Measurements from ENCODE around the gene CAMKK1. TPM values are rescaled to one million over a fixed set of nuclear protein-coding genes. Genes with fewer than 3 reads are reported as not detected.
A peak's percentile ranks its signal among the peaks of the same experiment; 100 is the strongest.
"Not testable (repeated sequence)": the region's sequence is repeated elsewhere in the genome, so short reads cannot be mapped to it uniquely, and the experiment has no call there.

The CAMKK1 gene
- total RNA-seq, 1 donor from 2014 or later = 3.8 TPM

- Histone ChIP-seq H3K4me2 (ENCODE audit: low read length) (peak overlapping the region; percentile 96), H3K4me3 (ENCODE audit: insufficient read depth, low read depth, low read length) (peak overlapping the region; percentile 80), H3K9me3 (ENCODE audit: insufficient read depth, low read depth, low read length) (no peaks in the 10 kb centered on the region), H2AFZ (ENCODE audit: low read depth, low read length) (peak overlapping the region; percentile 87), H4K20me1 (ENCODE audit: insufficient read depth, low read length) (peaks cover 37% of the 10 kb centered on the region), H3K4me1 (ENCODE audit: insufficient read depth, low read length) (peaks cover 6% of the 10 kb centered on the region), H3K27ac (ENCODE audit: low read depth, low read length) (peak overlapping the region; percentile 75), H3K36me3 (ENCODE audit: insufficient read depth, low read length) (peaks cover 26% of the 10 kb centered on the region), H3K79me2 (ENCODE audit: insufficient read depth, low read length) (peaks cover 46% of the 10 kb centered on the region), H3K9ac (ENCODE audit: low read length) (peak overlapping the region; percentile 96), H3K27me3 (ENCODE audit: insufficient read depth, low read length) (no peaks in the 10 kb centered on the region)
- no peak for DNase-seq (ENCODE audit: low read depth)
- TF ChIP-seq CTCF (IDR thresholded peaks at IDR 0.05; ENCODE audit: insufficient read depth, low read depth, low read length) (no peak), EZH2 (IDR thresholded peaks at IDR 0.05; ENCODE audit: insufficient read depth, low read length) (no peak)
- Mint-ChIP-seq H3K9me3 (ENCODE audit: unreplicated experiment) (no peaks in the 10 kb centered on the region), H3K27me3 (ENCODE audit: low read depth, unreplicated experiment) (peaks cover 8% of the 10 kb centered on the region), H3K4me3 (ENCODE audit: unreplicated experiment) (peak overlapping the region; percentile 97), H3K36me3 (ENCODE audit: low read depth, unreplicated experiment) (no peaks in the 10 kb centered on the region), H3K4me1 (ENCODE audit: low read depth, unreplicated experiment) (peaks cover 7% of the 10 kb centered on the region), H3K27ac (ENCODE audit: unreplicated experiment) (peak overlapping the region; percentile 91)
- FAIRE-seq = no peak
Measured at GRCh38 chr17:3845291-3845620, 47.6 kb downstream of the CAMKK1 start.

GRCh38 chr17:3844556-3844955, 48.3 kb downstream of the CAMKK1 start:
- not testable (repeated sequence) for H3K27me3 Mint-ChIP-seq (ENCODE audit: low read depth, unreplicated experiment); H3K9me3 Mint-ChIP-seq (ENCODE audit: unreplicated experiment); H3K9me3 ChIP-seq (ENCODE audit: insufficient read depth, low read depth, low read length); H3K4me1 ChIP-seq (ENCODE audit: insufficient read depth, low read length); H2AFZ ChIP-seq (ENCODE audit: low read depth, low read length); FAIRE-seq; H3K4me1 Mint-ChIP-seq (ENCODE audit: low read depth, unreplicated experiment); H3K36me3 Mint-ChIP-seq (ENCODE audit: low read depth, unreplicated experiment); H3K27ac ChIP-seq (ENCODE audit: low read depth, low read length); DNase-seq (ENCODE audit: low read depth); H3K27me3 ChIP-seq (ENCODE audit: insufficient read depth, low read length); H3K9ac ChIP-seq (ENCODE audit: low read length); H3K27ac Mint-ChIP-seq (ENCODE audit: unreplicated experiment)
- Histone ChIP-seq H4K20me1 (ENCODE audit: insufficient read depth, low read length) (peaks cover 44% of the 10 kb centered on the region), H3K4me2 (ENCODE audit: low read length) (peak overlapping the region; percentile 96), H3K4me3 (ENCODE audit: insufficient read depth, low read depth, low read length) (peak overlapping the region; percentile 80), H3K79me2 (ENCODE audit: insufficient read depth, low read length) (peaks cover 53% of the 10 kb centered on the region), H3K36me3 (ENCODE audit: insufficient read depth, low read length) (peaks cover 33% of the 10 kb centered on the region)
- peak overlapping the region; percentile 97 for H3K4me3 Mint-ChIP-seq (ENCODE audit: unreplicated experiment)

GRCh38 chr17:3843935-3844516, 48.8 kb downstream of the CAMKK1 start:
- Histone ChIP-seq H3K9ac (ENCODE audit: low read length) (no peak overlapping the region), H4K20me1 (ENCODE audit: insufficient read depth, low read length) (peaks cover 45% of the 10 kb centered on the region), H3K4me1 (ENCODE audit: insufficient read depth, low read length) (peaks cover 6% of the 10 kb centered on the region), H3K27me3 (ENCODE audit: insufficient read depth, low read length) (no peaks in the 10 kb centered on the region), H3K36me3 (ENCODE audit: insufficient read depth, low read length) (peaks cover 37% of the 10 kb centered on the region), H3K4me3 (ENCODE audit: insufficient read depth, low read depth, low read length) (no peak overlapping the region), H3K9me3 (ENCODE audit: insufficient read depth, low read depth, low read length) (no peaks in the 10 kb centered on the region), H3K27ac (ENCODE audit: low read depth, low read length) (no peak overlapping the region), H3K79me2 (ENCODE audit: insufficient read depth, low read length) (peaks cover 58% of the 10 kb centered on the region), H3K4me2 (ENCODE audit: low read length) (no peak overlapping the region), H2AFZ (ENCODE audit: low read depth, low read length) (no peak overlapping the region)
- DNase-seq (ENCODE audit: low read depth) = no peak
- H3K27me3 Mint-ChIP-seq (ENCODE audit: low read depth, unreplicated experiment) = peaks cover 3% of the 10 kb centered on the region
- peak overlapping the region; percentile 97 for H3K4me3 Mint-ChIP-seq (ENCODE audit: unreplicated experiment)
- H3K4me1 Mint-ChIP-seq (ENCODE audit: low read depth, unreplicated experiment) = peaks cover 7% of the 10 kb centered on the region
- H3K27ac Mint-ChIP-seq (ENCODE audit: unreplicated experiment) = no peak overlapping the region
- FAIRE-seq = no peak
- H3K36me3 Mint-ChIP-seq (ENCODE audit: low read depth, unreplicated experiment) = no peaks in the 10 kb centered on the region
- TF ChIP-seq CTCF (IDR thresholded peaks at IDR 0.05; ENCODE audit: insufficient read depth, low read depth, low read length) (peak; percentile 38), EZH2 (IDR thresholded peaks at IDR 0.05; ENCODE audit: insufficient read depth, low read length) (no peak)
- H3K9me3 Mint-ChIP-seq (ENCODE audit: unreplicated experiment) = no peaks in the 10 kb centered on the region

All from astrocyte (in vitro differentiated cells and primary cell).